Measurements from ENCODE around the gene ADARB1.

DNA sequence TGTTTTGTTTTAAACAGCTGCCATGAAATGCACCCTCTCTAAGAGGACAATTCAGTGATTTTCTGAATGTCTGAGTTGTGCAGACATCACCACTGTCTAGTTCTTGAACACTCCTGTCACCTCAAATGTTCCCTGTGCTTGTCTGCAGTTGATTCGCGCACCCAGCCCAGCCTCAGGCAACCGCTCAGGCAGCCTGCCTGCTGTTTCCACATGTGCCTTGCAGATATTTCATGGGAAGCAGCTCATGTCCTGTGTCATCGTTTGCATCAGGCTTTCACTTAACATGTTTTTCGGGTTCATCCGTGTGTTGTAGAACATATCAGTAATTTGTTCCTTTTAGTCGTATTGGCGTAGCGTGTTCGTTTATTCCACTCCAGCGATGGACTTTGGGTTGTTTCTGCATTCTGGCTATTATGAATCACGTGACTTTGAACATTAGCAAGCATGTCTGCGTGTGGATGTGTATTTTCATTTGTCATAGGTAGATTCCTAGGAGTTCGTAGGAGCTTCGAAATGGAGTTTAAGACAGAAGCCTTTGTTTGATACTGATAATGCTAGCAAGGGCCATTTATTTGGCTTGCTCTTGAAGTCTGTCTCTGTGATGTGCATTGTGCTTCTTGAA lies 12.1 kb downstream of the ADARB1 start:
- TF ChIP-seq YY1 (IDR thresholded peaks at IDR 0.05; ENCODE audit: insufficient read depth, insufficient read length) (no peak), ZNF274 (IDR thresholded peaks at IDR 0.05; ENCODE audit: low read depth, low read length) (no peak)

All from NT2/D1 (cell line).